GM21723 (cell line): Measurements from ENCODE around the gene HCN2.
"Not testable (repeated sequence)": the region's sequence is repeated elsewhere in the genome, so short reads cannot be mapped to it uniquely, and the experiment has no call there.

Experiments used
- ATAC-seq: cut with Tn5 transposase; IDR thresholded peaks from one replicate; pipeline ENCODE4 v1.9.1; 2021; ENCODE audit warnings: mild to moderate bottlenecking, moderate library complexity; ENCODE audit not compliant: unreplicated experiment

Gene HCN2

DNA sequence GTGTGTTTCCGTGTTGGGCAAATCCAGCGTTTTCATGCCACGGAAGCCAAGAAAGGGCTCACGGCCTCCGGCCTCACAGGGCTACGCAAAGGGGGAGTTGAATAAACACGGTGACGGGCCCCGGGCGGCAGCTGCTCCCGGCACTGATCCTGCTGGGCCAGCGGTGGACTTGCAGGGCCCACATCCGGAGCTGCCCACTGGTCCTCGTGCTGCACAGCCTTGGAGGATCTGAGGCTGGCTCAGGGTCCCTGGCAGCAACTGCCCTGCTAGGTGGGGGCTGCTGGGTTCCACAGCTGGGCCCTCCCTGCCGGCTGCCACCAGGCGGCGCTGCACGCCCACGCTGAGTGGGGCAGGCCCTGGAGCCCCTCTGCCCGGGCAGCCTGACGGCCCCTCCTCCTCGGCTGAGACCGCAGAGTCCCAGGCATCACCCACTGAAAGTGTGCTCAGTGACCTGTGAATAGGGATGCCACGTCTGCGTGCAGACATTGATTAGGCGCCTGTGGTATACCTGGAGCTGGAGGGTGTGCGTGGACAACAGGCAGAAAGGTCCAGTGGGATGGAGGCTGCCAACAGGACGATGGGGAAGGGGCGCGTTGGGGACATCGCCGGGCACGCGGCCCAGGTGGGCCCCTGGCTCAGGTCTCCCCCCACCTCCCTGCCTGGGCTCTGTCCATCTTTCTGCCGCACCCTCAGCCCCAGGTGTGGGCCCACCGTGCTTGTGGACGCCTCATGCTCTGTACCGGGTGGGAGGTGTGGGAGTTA, 5.3 kb upstream of the HCN2 start:
- ATAC-seq: no peak

DNA sequence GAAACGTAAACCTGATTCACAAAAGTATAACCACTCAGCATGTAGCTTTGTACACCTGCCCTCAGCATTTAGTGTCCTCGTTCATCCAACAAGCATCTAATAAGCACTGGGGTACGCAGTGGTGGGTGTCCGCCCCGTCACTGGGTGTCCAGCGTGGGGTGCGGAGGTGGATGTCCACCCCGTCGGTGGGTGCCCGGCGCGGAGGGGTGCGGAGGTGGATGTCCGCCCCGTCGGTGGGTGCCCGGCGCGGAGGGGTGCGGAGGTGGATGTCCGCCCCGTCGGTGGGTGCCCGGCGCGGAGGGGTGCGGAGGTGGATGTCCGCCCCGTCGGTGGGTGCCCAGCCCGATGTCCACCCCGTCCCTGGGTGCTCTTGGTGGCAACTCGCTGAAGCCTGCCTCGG, 4.5 kb upstream of the HCN2 start:
- ATAC-seq: not testable (repeated sequence)

DNA sequence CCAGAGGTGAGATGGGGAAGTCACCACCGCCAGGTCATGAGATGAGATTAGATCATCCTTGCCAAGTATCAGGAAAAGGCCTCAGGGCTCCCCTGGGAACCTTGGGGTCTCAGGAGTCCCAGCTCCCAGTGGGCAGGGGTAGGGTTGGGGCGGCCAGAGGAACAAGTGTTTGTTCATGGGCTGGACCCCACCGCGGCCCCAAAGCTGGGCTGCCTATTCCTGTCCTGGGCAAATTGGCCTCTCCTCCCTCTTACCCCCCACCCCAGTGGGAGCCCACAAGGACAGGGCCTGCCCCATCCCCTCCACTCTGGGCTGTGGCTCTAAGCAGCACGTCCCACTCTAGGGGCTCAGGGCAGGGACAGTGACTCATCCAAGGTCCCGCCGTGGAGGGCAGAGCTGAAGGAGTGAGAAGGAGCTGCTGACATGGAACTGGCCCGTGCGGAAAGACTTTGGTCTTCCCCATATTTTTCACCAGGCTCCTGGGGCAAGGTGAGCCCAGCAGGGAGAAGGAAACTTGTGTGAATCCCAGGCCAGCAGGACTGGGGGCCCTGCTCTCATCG, 4.0 kb upstream of the HCN2 start:
- ATAC-seq: no peak

DNA sequence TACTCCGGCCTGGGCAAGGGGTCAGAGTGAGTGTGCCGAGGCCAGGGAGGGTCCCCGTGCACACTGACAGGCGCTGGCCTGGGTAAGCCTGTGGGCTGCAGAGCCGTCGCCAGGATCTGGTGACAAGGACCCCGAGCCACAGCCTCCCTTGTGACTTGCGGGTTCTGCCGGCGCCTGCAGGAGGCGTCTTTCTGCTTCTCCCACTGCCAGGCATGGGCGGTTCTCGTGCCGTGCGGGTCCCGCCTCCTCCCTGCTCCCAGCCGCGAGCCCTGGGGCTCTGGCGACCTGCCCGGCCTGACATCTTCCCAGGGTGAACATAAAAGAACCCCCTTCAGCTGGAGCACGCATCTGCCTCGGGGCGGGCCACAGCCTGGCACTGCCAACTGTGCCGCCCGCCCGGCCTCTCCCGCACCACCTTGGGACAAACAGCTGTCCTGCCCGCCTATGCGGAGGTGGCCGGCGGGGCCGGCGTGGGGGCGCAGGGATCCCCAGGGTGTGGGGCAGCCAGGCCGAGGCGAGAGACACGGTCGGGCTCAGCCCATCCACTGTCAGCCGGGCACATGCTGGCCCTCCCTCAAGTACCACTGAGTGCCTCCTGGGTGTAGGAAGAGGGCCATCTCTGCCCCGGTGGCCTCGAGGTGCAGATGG, 1.5 kb upstream of the HCN2 start:
- no peak for ATAC-seq

DNA sequence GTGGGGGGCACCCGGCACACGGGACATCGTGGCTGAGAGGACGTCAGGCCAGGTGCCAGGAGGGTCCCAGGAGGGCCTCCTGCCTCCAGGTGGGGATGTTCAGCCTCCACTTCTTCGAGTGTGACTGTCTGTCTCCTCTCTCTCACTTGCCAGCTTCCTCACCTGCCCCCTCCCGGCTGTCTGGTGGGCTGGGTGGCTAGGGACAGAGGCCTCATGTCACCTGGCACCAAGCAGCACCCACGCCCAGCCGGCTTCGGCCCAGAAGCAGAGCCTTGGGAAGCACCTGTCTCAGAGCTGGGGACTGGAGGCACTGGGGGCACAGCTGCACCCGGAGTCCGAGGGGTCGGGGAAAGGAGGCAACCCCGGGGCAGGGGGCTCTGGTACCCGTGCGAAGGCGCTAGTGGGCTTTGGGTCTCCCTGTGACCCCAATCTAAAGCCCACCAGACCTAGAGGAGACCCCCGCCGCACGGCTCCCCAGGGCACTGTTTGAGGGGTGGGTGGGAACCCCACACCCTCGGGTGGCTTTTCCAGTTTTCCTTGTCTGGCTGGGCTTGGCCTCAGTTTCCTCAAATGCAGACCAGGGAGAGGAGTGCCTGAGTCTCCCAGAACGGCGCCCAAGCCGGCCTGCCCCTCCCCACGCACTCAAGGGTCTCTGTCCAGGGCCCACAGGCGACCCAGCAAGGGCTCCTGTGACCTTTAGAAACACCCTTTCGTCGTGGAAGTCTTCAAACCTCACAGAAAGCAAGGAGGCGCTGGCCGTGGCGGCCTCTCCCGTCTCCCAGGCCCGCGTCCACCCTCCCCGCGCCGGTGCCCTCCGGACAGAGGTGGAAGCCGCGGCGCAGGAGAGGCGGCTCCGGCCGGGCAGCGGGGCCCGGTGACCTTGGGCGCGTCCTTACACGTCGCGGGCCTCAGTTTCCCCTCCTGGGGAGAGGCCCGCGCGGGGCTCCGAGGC, 664 bp upstream of the HCN2 start:
- no peak for ATAC-seq

DNA sequence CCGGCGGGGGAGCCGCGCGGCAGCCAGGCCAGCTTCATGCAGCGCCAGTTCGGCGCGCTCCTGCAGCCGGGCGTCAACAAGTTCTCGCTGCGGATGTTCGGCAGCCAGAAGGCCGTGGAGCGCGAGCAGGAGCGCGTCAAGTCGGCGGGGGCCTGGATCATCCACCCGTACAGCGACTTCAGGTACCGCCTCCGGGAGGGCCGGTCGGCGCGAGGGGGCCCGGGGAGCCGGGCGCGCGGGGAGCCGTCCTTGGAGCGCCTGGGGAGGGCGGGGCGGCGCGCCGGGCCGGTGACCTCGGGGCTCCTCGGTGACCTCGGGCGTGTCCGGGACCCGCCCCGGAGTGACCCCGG, 690 bp downstream of the HCN2 start:
- no peak for ATAC-seq

DNA sequence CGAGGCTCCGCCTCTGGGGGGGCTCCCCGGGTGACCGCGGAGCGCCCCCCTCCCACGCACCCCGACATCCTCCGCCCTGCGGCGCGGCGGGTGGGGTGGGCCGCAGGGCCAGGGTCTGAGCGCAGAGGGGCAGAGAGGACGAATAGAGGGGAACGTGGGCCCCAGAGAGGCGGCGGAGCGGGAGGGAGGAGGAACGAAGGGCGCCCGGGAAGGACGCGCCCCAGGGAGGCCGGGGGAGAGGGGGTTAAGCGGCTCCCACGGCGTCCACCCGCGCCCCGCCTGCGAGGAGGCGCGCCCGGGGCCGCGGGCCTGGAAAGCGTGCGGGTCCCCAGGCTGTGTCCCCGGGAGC, 1.0 kb downstream of the HCN2 start:
- ATAC-seq: no peak

DNA sequence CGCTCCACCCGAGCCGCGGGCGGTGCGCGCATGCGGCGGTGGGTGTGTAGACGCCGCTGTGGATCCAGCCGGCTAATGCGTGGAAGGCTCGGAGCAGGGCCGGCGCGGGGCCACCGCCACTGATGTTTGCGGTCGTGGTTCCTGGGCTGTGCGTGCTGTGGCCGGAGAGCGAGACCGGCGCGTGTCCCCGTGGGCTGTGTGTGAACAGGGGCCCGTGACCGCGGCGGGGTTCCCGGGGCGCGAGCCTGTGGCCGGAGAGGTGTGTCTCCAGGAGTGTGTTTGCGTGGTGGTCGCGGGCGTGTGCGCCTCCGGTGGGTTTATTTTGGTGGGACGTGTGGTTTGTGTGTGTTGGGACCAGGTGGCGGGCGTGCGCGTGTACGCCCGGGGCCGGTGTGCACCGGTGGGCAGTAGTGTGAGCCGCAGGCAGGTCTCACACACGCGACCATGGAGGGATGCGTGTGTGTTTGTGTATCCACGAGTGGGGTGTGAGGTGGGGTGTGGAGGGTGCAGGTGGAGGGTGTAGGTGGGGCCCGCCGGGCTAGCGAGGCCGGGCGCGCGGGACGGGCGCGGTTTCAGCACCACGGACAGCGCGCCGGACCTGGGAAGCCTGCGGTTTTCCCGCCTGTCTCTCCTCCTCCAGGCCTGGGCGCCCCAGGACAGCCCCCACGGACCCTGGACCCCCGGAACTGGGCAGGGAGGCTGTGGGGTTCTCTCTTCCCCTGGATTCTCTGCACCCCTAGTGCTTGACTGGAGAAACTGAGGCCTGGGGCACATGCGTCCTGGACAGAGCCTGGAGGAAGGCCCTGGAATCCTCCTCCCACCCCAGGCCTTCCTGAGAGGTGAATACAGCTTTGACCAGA, 1.6 kb downstream of the HCN2 start:
- no peak for ATAC-seq

DNA sequence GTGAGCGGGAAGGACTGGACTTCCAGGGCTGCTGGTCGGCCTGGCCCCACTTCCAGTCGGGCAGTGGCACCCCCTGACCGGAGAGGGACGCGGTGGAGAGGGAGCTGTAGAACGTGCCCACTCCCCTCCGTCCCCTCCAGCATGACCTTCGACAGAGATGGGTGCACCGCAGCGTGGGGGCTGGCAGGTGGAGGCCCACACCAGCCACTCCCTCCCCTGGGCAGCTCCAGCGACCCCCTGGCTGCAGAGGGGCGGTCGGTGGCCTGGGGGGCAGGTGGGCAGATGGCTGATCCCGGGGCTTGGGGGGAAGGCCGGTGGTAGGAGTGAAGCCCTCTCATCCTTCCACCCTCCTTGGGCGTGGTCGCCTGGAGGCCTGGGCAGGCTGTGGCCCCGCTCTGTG, 2.4 kb downstream of the HCN2 start:
- no peak for ATAC-seq

DNA sequence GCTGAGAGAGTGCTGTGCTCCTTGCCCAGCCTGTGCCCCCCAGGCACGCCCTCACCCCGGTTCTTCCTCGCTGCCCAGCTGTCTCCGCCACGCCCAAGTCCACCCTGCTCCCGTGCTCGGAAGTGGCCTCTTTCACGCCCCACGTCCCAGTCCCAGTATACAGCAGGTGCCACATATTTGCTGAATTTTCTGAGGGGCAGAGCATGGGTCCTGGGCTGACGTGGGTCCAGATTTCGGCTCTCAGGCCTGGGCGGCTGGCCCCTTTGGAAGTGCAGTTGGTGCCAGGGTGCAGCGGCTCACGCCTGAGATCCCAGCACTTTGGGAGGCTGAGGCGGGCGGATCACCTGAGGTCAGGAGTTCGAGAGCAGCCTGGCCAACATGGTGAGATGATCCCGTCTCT, 3.4 kb downstream of the HCN2 start:
- ATAC-seq: no peak

DNA sequence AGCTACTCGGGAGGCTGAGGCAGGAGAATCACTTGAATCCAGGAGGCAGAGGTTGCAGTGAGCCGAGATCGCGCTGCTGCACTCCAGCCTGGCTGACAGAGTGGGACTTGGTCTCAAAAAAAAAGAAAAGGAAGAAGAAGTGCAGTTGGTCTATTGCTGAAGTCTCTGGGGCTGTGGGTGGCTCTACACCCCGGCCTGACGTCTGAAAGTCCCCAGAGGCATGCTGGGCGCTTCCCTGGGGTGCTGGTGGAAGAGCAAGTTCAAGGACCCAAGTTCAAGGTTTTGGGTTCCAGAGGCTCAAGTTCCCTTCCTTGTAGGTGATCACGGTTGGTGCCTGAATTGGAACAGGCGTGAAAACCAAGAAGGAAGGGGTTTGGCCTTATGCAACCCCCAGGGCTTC, 3.8 kb downstream of the HCN2 start:
- no peak for ATAC-seq

DNA sequence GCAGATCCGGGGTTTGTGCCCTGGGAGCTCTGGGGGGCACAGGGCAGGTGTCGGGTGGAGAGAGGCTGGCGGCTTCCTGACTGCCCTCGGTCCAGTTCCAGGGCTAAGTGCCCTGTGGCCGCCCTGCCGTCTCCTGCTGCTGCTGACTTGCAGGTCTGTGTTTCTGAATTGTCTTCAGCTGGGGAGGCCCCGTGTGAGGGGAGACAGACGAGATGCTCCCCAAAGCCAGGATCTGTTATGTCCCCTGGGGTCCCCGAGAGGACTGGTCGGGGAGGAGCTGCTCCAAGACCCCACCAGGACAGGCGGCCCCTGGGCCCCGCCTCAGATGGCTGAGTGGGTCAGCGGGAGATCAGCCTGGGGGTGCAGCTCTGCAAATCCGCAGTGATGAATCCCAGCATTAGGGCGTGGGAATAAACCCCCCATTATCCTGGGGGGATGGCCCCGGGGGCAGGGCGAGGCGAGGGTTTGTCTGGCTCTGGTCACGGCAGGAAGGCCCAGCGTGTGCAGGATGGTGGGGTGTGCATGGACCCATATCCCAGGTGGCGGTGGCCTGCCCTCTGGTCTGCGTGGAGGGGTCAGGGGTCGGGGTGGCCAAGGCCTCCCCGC, 4.7 kb downstream of the HCN2 start:
- ATAC-seq: no peak

DNA sequence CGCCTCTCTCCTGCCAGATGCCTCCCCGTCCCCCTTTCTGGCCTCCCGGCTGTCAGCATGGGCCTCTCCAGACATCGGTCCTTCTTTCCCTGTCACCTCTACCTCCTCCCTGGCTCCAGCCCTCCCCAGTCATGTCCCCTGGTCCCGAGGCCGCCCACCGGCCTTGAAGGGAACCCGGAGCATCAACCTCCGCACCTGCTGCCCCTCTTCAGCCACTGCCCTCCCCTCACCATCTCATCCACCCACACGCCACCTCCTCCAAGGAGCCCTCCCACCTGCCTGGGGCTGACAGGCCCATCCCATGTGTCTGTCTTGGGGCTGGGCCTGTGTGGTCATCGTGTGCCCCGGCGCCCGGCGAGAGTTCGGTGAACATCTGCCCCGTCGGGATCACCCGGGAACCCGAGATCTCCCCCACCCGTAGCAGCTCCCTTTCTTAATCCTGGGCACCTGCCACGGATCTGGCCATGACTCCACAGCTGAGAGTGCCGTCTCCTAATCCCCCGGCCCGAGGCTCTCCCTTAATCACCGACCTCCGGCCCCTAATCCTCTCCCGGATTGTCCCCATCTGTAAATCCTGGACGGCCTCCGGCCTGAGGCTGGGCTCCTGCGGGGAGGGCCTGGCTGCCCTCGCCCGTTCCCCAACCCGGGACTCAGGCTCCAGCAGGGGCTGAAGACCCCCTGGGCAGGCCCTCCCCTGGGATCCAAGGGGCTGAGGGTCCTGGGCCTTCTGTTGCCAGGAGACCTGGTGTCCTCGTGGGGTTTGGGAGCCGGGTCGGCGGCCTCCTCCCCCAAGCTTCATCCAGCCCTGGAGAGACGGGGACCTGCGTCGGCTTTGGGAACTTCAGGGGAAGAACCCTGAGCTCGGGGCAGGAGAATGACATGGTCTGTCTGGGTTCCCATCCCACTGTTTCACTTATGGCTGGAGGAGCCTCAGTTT, 5.9 kb downstream of the HCN2 start:
- no peak for ATAC-seq

DNA sequence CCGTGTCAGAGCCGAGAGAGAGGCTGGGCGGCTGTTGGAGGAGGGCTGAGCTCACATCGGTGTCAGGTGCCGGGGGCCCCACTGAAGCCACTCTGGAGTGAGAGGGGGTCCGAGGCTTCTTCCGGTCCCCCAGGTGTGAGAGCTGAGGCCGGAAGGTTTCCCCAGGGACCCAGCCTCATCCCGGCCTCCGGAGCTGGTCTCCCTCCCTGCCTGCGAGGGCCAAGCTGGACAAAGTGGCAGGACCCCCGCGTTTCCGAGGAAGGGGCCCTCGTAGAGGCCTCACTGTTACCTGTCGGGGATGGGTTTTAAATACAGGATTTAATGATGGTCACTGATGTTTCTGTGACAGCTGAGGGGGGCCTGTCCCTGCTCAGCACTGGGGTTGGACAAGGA, 6.6 kb downstream of the HCN2 start:
- ATAC-seq: no peak

DNA sequence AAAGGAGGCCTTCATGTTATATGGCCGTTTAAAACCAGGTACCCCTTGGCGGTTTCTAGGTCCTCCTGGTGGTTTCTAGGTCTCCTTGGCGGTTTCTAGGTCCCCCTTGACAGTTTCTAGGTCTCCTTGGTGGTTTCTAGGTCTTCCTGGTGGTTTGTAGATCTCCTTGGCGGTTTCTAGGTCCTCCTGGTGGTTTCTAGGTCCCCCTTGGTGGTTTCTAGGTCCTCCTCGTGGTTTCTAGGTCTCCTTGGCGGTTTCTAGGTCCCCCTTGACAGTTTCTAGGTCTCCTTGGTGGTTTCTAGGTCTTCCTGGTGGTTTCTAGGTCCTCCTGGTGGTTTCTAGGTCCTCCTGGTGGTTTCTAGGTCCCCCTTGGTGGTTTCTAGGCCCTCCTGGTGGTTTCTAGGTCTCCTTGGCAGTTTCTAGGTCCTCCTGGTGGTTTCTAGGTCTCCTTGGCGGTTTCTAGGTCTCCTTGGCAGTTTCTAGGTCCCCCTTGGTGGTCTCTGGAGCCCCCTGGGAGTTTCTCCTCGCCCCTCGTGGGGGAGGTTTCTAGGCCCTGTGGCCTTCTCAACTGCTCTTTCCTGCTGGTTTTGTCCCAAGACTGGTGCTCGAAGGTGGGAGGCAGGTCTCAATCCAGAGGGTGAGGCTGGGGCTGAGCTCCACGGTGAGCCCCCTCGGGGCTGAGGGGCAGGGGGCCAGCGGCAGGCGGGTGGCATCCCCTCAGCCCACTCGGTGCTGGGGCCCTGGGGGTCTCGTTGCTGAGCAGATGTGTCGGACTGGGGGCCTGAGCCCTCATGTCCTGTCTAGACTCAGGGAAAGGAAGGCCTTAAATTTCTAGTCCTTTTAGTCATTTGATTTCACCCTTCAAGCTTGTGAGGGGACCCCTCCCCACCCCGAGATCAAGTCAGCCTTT, 8.0 kb downstream of the HCN2 start:
- no peak for ATAC-seq

DNA sequence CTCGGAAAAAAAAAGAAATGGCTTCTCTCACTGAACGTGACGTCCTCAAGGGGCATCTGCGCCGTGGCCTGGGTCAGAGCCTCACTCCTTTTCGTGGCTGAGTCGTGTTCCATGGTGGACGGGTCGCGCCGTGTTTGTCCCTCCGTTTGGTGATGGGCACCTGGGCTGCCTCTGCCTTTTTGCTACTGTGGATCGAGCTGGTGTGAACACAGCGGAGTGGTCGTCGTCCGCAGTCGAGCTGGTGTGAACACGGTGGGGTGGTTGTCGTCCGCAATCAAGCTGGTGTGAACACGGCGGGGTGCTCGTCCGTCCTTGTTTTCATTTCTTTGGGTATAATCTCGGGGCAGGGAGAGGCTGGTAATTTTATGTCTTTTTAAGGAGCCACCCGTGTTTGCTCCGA, 11.6 kb downstream of the HCN2 start:
- ATAC-seq: no peak

DNA sequence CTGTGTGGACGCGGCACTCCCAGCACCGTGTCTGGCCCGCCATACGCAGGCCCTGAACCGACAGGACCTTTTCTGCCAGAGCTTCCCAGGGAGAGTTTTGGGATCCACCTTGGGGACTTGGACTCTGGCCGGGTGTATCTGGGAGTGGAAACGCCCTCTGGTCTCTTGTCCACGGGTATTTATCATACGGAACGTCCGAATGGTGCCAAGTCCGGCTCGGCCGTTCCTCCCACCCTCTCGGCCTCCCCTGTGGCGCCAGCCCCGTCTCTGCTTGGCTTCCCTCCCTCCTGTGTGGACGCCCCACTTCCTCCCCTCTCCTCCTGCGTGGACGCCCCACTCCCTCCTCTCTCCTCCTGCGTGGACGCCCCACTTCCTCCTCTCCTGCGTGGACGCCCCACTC, 12.1 kb downstream of the HCN2 start:
- ATAC-seq: no peak
